ENCODE measurements around the gene KIAA1217.

KIAA1217 gene

GRCh38 chr10:24446739-24447138 is 237.8 kb downstream of the KIAA1217 start:
- in situ Hi-C loops (cut with HindIII; ENCODE audit: low pct_unique_long_range_greater_than_20kb, low sequenced_read_pairs), result no loop called here
- no peak for DNase-seq (ENCODE audit: low read depth in 1 of 2, low spot score in 1 of 2)
- TF ChIP-seq JUND (IDR thresholded peaks at IDR 0.05; ENCODE audit: low read depth), result no peak

- in situ Hi-C loops (cut with HindIII; ENCODE audit: low pct_unique_long_range_greater_than_20kb, low sequenced_read_pairs), result no loop called here
- DNase-seq (ENCODE audit: low read depth in 1 of 2, low spot score in 1 of 2), result no peak
- TF ChIP-seq JUND (IDR thresholded peaks at IDR 0.05; ENCODE audit: low read depth), result no peak
Measured at GRCh38 chr10:24448351-24448999, 239.5 kb downstream of the KIAA1217 start.

- no peak for TF ChIP-seq JUND (IDR thresholded peaks at IDR 0.05; ENCODE audit: low read depth)
- no peak for DNase-seq (ENCODE audit: low read depth in 1 of 2, low spot score in 1 of 2)
- in situ Hi-C loops (cut with HindIII; ENCODE audit: low pct_unique_long_range_greater_than_20kb, low sequenced_read_pairs), result no loop called here
Measured at GRCh38 chr10:24449321-24449740, 240.4 kb downstream of the KIAA1217 start.

- no peak for TF ChIP-seq JUND (IDR thresholded peaks at IDR 0.05; ENCODE audit: low read depth)
- in situ Hi-C loops (cut with HindIII; ENCODE audit: low pct_unique_long_range_greater_than_20kb, low sequenced_read_pairs), result no loop called here
- DNase-seq (ENCODE audit: low read depth in 1 of 2, low spot score in 1 of 2), result no peak
Measured at GRCh38 chr10:24449769-24450310, 240.9 kb downstream of the KIAA1217 start.

- TF ChIP-seq JUND (IDR thresholded peaks at IDR 0.05; ENCODE audit: low read depth), result no peak
- DNase-seq (ENCODE audit: low read depth in 1 of 2, low spot score in 1 of 2), result no peak
- in situ Hi-C loops (cut with HindIII; ENCODE audit: low pct_unique_long_range_greater_than_20kb, low sequenced_read_pairs), result no loop called here
Measured at GRCh38 chr10:24451325-24451820, 242.4 kb downstream of the KIAA1217 start.

- no peak for TF ChIP-seq JUND (IDR thresholded peaks at IDR 0.05; ENCODE audit: low read depth)
- no peak for DNase-seq (ENCODE audit: low read depth in 1 of 2, low spot score in 1 of 2)
- in situ Hi-C loops (cut with HindIII; ENCODE audit: low pct_unique_long_range_greater_than_20kb, low sequenced_read_pairs), result no loop called here
Measured at GRCh38 chr10:24452030-24452429, 243.1 kb downstream of the KIAA1217 start.

- no peak for DNase-seq (ENCODE audit: low read depth in 1 of 2, low spot score in 1 of 2)
- in situ Hi-C loops (cut with HindIII; ENCODE audit: low pct_unique_long_range_greater_than_20kb, low sequenced_read_pairs), result no loop called here
Measured at GRCh38 chr10:24453404-24453830, 244.5 kb downstream of the KIAA1217 start.

GRCh38 chr10:24453973-24454372 is 245.0 kb downstream of the KIAA1217 start:
- no peak for DNase-seq (ENCODE audit: low read depth in 1 of 2, low spot score in 1 of 2)
- no peak for TF ChIP-seq JUND (IDR thresholded peaks at IDR 0.05; ENCODE audit: low read depth)
- in situ Hi-C loops (cut with HindIII; ENCODE audit: low pct_unique_long_range_greater_than_20kb, low sequenced_read_pairs), result no loop called here

More at GRCh38 chr10:24453404-24453830, 244.5 kb downstream of the KIAA1217 start:
- TF ChIP-seq JUND (IDR thresholded peaks at IDR 0.05; ENCODE audit: low read depth), result no peak

GRCh38 chr10:24455447-24455846 is 246.5 kb downstream of the KIAA1217 start:
- no peak for DNase-seq (ENCODE audit: low read depth in 1 of 2, low spot score in 1 of 2)
- no peak for TF ChIP-seq JUND (IDR thresholded peaks at IDR 0.05; ENCODE audit: low read depth)
- in situ Hi-C loops (cut with HindIII; ENCODE audit: low pct_unique_long_range_greater_than_20kb, low sequenced_read_pairs), result no loop called here

GRCh38 chr10:24456322-24456721 is 247.4 kb downstream of the KIAA1217 start:
- in situ Hi-C loops (cut with HindIII; ENCODE audit: low pct_unique_long_range_greater_than_20kb, low sequenced_read_pairs), result no loop called here
- no peak for DNase-seq (ENCODE audit: low read depth in 1 of 2, low spot score in 1 of 2)
- no peak for TF ChIP-seq JUND (IDR thresholded peaks at IDR 0.05; ENCODE audit: low read depth)

- in situ Hi-C loops (cut with HindIII; ENCODE audit: low pct_unique_long_range_greater_than_20kb, low sequenced_read_pairs), result no loop called here
- peak; percentile 17 to 93 for DNase-seq (ENCODE audit: low read depth in 1 of 2, low spot score in 1 of 2)
- no peak for TF ChIP-seq JUND (IDR thresholded peaks at IDR 0.05; ENCODE audit: low read depth)
Measured at GRCh38 chr10:24457661-24458318, 248.9 kb downstream of the KIAA1217 start.

GRCh38 chr10:24459836-24460235 is 250.9 kb downstream of the KIAA1217 start:
- no peak for TF ChIP-seq JUND (IDR thresholded peaks at IDR 0.05; ENCODE audit: low read depth)
- in situ Hi-C loops (cut with HindIII; ENCODE audit: low pct_unique_long_range_greater_than_20kb, low sequenced_read_pairs), result no loop called here
- DNase-seq (ENCODE audit: low read depth in 1 of 2, low spot score in 1 of 2), result no peak

- TF ChIP-seq JUND (IDR thresholded peaks at IDR 0.05; ENCODE audit: low read depth), result no peak
- in situ Hi-C loops (cut with HindIII; ENCODE audit: low pct_unique_long_range_greater_than_20kb, low sequenced_read_pairs), result no loop called here
Measured at GRCh38 chr10:24462291-24462813, 253.4 kb downstream of the KIAA1217 start.

More at GRCh38 chr10:24462291-24462813, 253.4 kb downstream of the KIAA1217 start:
- no peak for DNase-seq (ENCODE audit: low read depth in 1 of 2, low spot score in 1 of 2)
